SK-N-SH (cell line): ENCODE measurements around the gene ADAMTS9. TPM values are rescaled to one million over a fixed set of nuclear protein-coding genes. Genes with fewer than 3 reads are reported as not detected.

ENCODE experiments used
- CTCF ChIA-PET: fragments of 300-600, 350-600 bp; formaldehyde crosslinking; extraction: SDS; loops from one replicate; lab custom pipeline; 2021; lab: Yijun Ruan, JAX
- POLR2A ChIA-PET: fragments of 350-600 bp; sonication (Branson Sonifier 250); formaldehyde crosslinking; extraction: SDS; loops from one replicate; lab custom pipeline; 2020; ENCODE audit warnings: antibody characterized with exemption, inconsistent platforms; lab: Yijun Ruan, JAX
- DNase-seq: peaks from one replicate; pipeline ENCODE4 v3.0.0; 2012
- H2AFZ ChIP-seq: fragments of 200-600 bp; sonication (generic); 2 replicates; pipeline ENCODE4 v1.8.1; 2016; ENCODE audit warnings: antibody characterized with exemption, mild to moderate bottlenecking, low read depth
- H3F3A ChIP-seq: fragments of 200-600 bp; sonication (generic); replicated peaks from 2 replicates; pipeline ENCODE3; 2016; ENCODE audit warnings: antibody characterized with exemption, mild to moderate bottlenecking; ENCODE audit not compliant: insufficient read depth
- H3K27ac ChIP-seq, 2 experiments: fragments of 200-500 bp in 1 of 2; fragments of 200-600 bp in 1 of 2; sonication (Bioruptor generic) in 1 of 2; sonication (generic), shearing (Covaris generic) in 1 of 2; 2 replicates each; pipeline versions ENCODE4 v1.5.1 to v1.6.1; 2014 to 2016; ENCODE audit warnings: low read depth in 2 of 2, inconsistent platforms in 1 of 2, low read length in 1 of 2, mild to moderate bottlenecking in 1 of 2, mixed read lengths in 1 of 2
- H3K27me3 ChIP-seq: fragments of 200-600 bp; sonication (generic), shearing (Covaris generic); 2 replicates; pipeline ENCODE4 v1.6.1; 2016; ENCODE audit warnings: mixed run types; ENCODE audit not compliant: insufficient read depth
- H3K36me3 ChIP-seq, 2 experiments: fragments of 200-500 bp in 1 of 2; fragments of 200-600 bp in 1 of 2; sonication (Bioruptor generic) in 1 of 2; sonication (generic) in 1 of 2; replicated peaks in 1 of 2; 2 replicates each; pipeline versions ENCODE3 to v1.5.1; 2014 to 2016; ENCODE audit warnings: low read length in 1 of 2, mild to moderate bottlenecking in 1 of 2; ENCODE audit not compliant: insufficient read depth in 2 of 2, control insufficient read depth in 1 of 2
- H3K4me1 ChIP-seq, 2 experiments: fragments of 200-500 bp in 1 of 2; fragments of 200-600 bp in 1 of 2; sonication (Bioruptor generic) in 1 of 2; sonication (generic), shearing (Covaris generic) in 1 of 2; 2 replicates each; pipeline versions ENCODE4 v1.5.1 to v1.6.1; 2014 to 2016; ENCODE audit warnings: low read depth in 1 of 2, low read length in 1 of 2, mixed run types in 1 of 2; ENCODE audit not compliant: insufficient read depth in 2 of 2, control insufficient read depth in 1 of 2
- H3K4me2 ChIP-seq: fragments of 200-600 bp; sonication (generic), shearing (Covaris generic); 2 replicates; pipeline ENCODE4 v1.6.1; 2017; ENCODE audit warnings: mixed run types
- H3K4me3 ChIP-seq, 2 experiments: fragments of 200-500 bp in 1 of 2; fragments of 200-600 bp in 1 of 2; sonication (Bioruptor generic) in 1 of 2; sonication (generic), shearing (Covaris generic) in 1 of 2; 2 replicates each; pipeline versions ENCODE4 v1.5.1 to v1.8.1; 2014 to 2016; ENCODE audit warnings: low read depth in 2 of 2, inconsistent platforms in 1 of 2, low read length in 1 of 2, mild to moderate bottlenecking in 1 of 2, mixed read lengths in 1 of 2, moderate library complexity in 1 of 2
- H3K79me2 ChIP-seq: fragments of 200-600 bp; sonication (generic); 2 replicates; pipeline ENCODE4 v1.8.1; 2017; ENCODE audit warnings: mild to moderate bottlenecking; ENCODE audit not compliant: insufficient read depth
- H3K9ac ChIP-seq: fragments of 200-600 bp; sonication (generic); 2 replicates; pipeline ENCODE4 v1.6.1; 2017; ENCODE audit warnings: mixed run types
- H3K9me2 ChIP-seq: fragments of 200-600 bp; sonication (generic); 2 replicates; pipeline ENCODE4 v1.6.1; 2017; ENCODE audit warnings: mixed run types
- H3K9me3 ChIP-seq: fragments of 200-600 bp; sonication (generic); 2 replicates; pipeline ENCODE4 v1.6.1; 2017; ENCODE audit warnings: mixed run types, mild to moderate bottlenecking, moderate library complexity
- H4K20me1 ChIP-seq: fragments of 200-600 bp; sonication (generic); 2 replicates; pipeline ENCODE4 v1.6.1; 2017; ENCODE audit warnings: mild to moderate bottlenecking, mixed run types; ENCODE audit not compliant: insufficient read depth
- EZH2phosphoT487 ChIP-seq: fragments of 200-600 bp; sonication (generic); IDR thresholded peaks from 2 replicates; pipeline ENCODE4 v1.6.1; 2017; ENCODE audit warnings: low read depth, mixed run types, mild to moderate bottlenecking, antibody characterized with exemption, moderate library complexity, borderline replicate concordance
- FOXJ3 ChIP-seq: sonication (generic); formaldehyde crosslinking; IDR thresholded peaks from 2 replicates; pipeline ENCODE4 v1.5.1; 2020; ENCODE audit warnings: mild to moderate bottlenecking, missing genetic modification reagents
- GABPA ChIP-seq: IDR thresholded peaks from 2 replicates; pipeline ENCODE4 v1.4.0; 2012; ENCODE audit warnings: low read depth, mild to moderate bottlenecking
- GATA2 ChIP-seq: sonication (generic); formaldehyde crosslinking; IDR thresholded peaks from 2 replicates; pipeline ENCODE4 v1.5.0; 2020; ENCODE audit warnings: mild to moderate bottlenecking, missing genetic modification reagents
- JUND ChIP-seq: IDR thresholded peaks from 2 replicates; pipeline ENCODE4 v1.4.0; 2012
- MEF2A ChIP-seq: IDR thresholded peaks from 2 replicates; pipeline ENCODE4 v1.4.0; 2012; ENCODE audit warnings: low read depth, borderline replicate concordance
- NFIC ChIP-seq: IDR thresholded peaks from 2 replicates; pipeline ENCODE4 v1.4.0; 2012; ENCODE audit warnings: borderline replicate concordance
- POLR2AphosphoS5 ChIP-seq: IDR thresholded peaks from 2 replicates; pipeline ENCODE4 v1.6.1; 2012; ENCODE audit warnings: low read depth, low read length
- RAD21 ChIP-seq: IDR thresholded peaks from 2 replicates; pipeline ENCODE4 v1.6.1; 2012; ENCODE audit warnings: mild to moderate bottlenecking, low read length
- RCOR1 ChIP-seq: fragments of 150-350 bp; IDR thresholded peaks from 2 replicates; pipeline ENCODE4 v1.6.1; 2017; ENCODE audit warnings: antibody characterized with exemption, low read length
- RFX5 ChIP-seq: IDR thresholded peaks from 2 replicates; pipeline ENCODE4 v1.6.1; 2012; ENCODE audit warnings: mild to moderate bottlenecking, improper control_type of control experiment, low read length
- SMC3 ChIP-seq: IDR thresholded peaks from 2 replicates; pipeline ENCODE4 v1.6.1; 2012; ENCODE audit warnings: low read depth, low read length, improper control_type of control experiment
- TAF1 ChIP-seq: IDR thresholded peaks from 2 replicates; pipeline ENCODE4 v1.6.1; 2012; ENCODE audit warnings: low read depth, mild to moderate bottlenecking, low read length, moderate library complexity, borderline replicate concordance
- WGBS: methylation state at CpG from one replicate; pipeline ENCODE4 v1.1.6; 2017; ENCODE audit warnings: low lambda C conversion rate; 5-methylcytosine and 5-hydroxymethylcytosine counted together
- polyA plus RNA-seq, 3 experiments: library from polyadenylated mRNA; depleted of rRNA; stranded (reverse); fragments of >200 nt; gene quantifications; 2 replicates each; pipeline ENCODE4 v1.2.3, GENCODE V29; 2012
- TF ChIP-seq, protein P1 (sequence below): IDR thresholded peaks from 2 replicates; pipeline ENCODE4 v1.4.0; 2012; ENCODE audit warnings: low read depth, borderline replicate concordance
- TF ChIP-seq, protein P2 (sequence below): fragments of 150-350 bp; IDR thresholded peaks from 2 replicates; pipeline ENCODE4 v1.6.1; 2016; ENCODE audit warnings: mild to moderate bottlenecking, low read depth, low read length
- TF ChIP-seq, protein P3 (sequence below): IDR thresholded peaks from 2 replicates; pipeline ENCODE4 v1.4.0; 2012; ENCODE audit warnings: low read depth, borderline replicate concordance
- TF ChIP-seq, protein P4 (sequence below): fragments of 200-600 bp; sonication (generic); IDR thresholded peaks from 2 replicates; pipeline ENCODE4 v1.6.1; 2017; ENCODE audit warnings: antibody characterized with exemption, mild to moderate bottlenecking, moderate library complexity

The ADAMTS9 gene
- polyA plus RNA-seq, 1 of the 3 experiments (the other 2 are of a cell fraction), result 4.1 TPM

DNA sequence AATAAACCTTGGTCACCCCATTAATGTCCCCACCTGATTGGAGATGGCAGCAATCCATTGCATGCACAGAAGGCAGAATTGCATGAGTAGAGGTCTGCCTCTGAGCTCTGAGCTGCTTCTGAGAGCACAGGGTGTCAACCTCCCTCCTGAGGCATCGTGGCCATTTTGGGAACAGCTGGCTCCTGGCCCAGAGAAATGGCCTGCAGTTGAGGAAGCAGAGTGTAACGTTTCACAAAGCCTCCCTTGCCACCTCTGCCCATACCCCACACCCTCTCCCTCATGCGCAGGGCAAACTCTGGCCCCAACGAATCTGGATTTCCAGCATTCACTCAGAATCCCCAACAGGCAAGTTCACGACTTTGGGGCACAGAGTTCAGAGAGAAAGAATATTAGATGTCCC lies 198.9 kb downstream of the ADAMTS9 start (continued):
- TF ChIP-seq POLR2AphosphoS5 (no peak), RFX5 (no peak)

DNA sequence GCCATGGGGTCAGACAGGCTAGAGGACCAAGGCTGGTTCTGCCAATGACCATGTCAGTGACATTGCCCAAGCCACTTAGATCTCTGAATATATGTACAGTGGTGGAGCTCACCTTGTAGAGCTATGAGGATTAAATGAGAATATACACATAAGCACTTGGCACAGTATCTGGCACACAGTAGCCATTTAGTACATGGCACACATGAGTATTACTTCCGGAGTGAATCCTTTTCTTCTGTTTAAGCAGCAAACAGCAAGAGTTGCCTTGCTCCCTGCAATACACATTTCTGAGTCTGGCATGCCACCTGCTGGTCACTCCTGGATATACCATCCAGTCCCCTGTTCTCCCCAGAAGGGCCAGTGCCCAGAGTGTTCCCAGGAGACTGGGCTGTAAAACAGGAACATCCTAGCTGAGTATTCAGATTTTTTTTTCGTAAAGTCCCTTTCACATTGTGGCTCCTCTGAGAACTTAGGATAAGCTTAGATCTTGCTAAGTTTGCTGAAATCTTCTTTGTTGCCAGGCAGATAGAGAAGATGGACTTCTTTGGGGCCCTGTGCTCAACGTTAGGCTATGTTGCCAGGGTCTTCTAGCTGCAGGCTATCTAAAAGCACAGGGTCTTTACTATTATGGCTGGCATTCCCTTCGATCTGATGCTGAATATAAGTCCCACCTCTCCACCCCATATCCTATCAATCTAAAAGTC lies 203.4 kb downstream of the ADAMTS9 start:
- DNase-seq, result peak; percentile 76
- Histone ChIP-seq H3K4me1 (peaks cover 0 to 3% of the 10 kb centered on the region in 2 experiments; a peak in 1 of 4 replicates), H3K9me3 (no peaks in the 10 kb centered on the region), H3K79me2 (no peaks in the 10 kb centered on the region), H2AFZ (no peak overlapping the region), H3K4me2 (no peak overlapping the region), H3K27me3 (no peaks in the 10 kb centered on the region), H3K36me3 (no peaks in the 10 kb centered on the region), H3K27ac (no peak overlapping the region), H3K4me3 (no peak overlapping the region; a peak in 1 of 4 replicates), H3F3A (no peaks in the 10 kb centered on the region), H3K9me2 (no peaks in the 10 kb centered on the region), H3K9ac (no peak overlapping the region), H4K20me1 (no peaks in the 10 kb centered on the region)
- ChIA-PET POLR2A (no interaction called here), CTCF (interaction anchor here (0.5 to 5.8 kb wide), 62 partner anchors 10 to 1134 kb away, joined by 3 to 84 read pairs (median 4); partner anchors contain the start of genes PRICKLE2 and PSMD6)
- TF ChIP-seq EZH2phosphoT487, result no peak
- 0 out of 2 replicates have a peak, but pooled peaks have one; percentile 13 for TF ChIP-seq RCOR1
- TF ChIP-seq, protein P1, sequence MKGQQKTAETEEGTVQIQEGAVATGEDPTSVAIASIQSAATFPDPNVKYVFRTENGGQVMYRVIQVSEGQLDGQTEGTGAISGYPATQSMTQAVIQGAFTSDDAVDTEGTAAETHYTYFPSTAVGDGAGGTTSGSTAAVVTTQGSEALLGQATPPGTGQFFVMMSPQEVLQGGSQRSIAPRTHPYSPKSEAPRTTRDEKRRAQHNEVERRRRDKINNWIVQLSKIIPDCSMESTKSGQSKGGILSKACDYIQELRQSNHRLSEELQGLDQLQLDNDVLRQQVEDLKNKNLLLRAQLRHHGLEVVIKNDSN, result no peak
- TF ChIP-seq JUND, result no peak
- peak; percentile 41; the same call in 1 of the 2 replicates for TF ChIP-seq GABPA
- TF ChIP-seq, protein P2, sequence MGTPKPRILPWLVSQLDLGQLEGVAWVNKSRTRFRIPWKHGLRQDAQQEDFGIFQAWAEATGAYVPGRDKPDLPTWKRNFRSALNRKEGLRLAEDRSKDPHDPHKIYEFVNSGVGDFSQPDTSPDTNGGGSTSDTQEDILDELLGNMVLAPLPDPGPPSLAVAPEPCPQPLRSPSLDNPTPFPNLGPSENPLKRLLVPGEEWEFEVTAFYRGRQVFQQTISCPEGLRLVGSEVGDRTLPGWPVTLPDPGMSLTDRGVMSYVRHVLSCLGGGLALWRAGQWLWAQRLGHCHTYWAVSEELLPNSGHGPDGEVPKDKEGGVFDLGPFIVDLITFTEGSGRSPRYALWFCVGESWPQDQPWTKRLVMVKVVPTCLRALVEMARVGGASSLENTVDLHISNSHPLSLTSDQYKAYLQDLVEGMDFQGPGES, result no peak
- TF ChIP-seq FOXJ3 (CRISPR knock-in tag), result 0 out of 2 replicates have a peak, but pooled peaks have one; percentile 29
- no peak for TF ChIP-seq MEF2A
- TF ChIP-seq NFIC, result no peak
- peak; percentile 96 for TF ChIP-seq SMC3
- TF ChIP-seq, protein P3, sequence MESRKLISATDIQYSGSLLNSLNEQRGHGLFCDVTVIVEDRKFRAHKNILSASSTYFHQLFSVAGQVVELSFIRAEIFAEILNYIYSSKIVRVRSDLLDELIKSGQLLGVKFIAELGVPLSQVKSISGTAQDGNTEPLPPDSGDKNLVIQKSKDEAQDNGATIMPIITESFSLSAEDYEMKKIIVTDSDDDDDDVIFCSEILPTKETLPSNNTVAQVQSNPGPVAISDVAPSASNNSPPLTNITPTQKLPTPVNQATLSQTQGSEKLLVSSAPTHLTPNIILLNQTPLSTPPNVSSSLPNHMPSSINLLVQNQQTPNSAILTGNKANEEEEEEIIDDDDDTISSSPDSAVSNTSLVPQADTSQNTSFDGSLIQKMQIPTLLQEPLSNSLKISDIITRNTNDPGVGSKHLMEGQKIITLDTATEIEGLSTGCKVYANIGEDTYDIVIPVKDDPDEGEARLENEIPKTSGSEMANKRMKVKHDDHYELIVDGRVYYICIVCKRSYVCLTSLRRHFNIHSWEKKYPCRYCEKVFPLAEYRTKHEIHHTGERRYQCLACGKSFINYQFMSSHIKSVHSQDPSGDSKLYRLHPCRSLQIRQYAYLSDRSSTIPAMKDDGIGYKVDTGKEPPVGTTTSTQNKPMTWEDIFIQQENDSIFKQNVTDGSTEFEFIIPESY, result no peak
- no peak for TF ChIP-seq GATA2 (CRISPR knock-in tag)
- 0 out of 2 replicates have a peak, but pooled peaks have one; percentile 40 for TF ChIP-seq RFX5
- TF ChIP-seq, protein P4, sequence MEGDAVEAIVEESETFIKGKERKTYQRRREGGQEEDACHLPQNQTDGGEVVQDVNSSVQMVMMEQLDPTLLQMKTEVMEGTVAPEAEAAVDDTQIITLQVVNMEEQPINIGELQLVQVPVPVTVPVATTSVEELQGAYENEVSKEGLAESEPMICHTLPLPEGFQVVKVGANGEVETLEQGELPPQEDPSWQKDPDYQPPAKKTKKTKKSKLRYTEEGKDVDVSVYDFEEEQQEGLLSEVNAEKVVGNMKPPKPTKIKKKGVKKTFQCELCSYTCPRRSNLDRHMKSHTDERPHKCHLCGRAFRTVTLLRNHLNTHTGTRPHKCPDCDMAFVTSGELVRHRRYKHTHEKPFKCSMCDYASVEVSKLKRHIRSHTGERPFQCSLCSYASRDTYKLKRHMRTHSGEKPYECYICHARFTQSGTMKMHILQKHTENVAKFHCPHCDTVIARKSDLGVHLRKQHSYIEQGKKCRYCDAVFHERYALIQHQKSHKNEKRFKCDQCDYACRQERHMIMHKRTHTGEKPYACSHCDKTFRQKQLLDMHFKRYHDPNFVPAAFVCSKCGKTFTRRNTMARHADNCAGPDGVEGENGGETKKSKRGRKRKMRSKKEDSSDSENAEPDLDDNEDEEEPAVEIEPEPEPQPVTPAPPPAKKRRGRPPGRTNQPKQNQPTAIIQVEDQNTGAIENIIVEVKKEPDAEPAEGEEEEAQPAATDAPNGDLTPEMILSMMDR, result peak; percentile 91
- no peak for TF ChIP-seq TAF1
- TF ChIP-seq RAD21, result peak; percentile 100
- 25% methylated on average over 4 of the region's 4 CpGs for WGBS
